HG03135 (cell line): Measurements from ENCODE around the gene WNT1.

ENCODE experiments used
- ATAC-seq: cut with Tn5 transposase; IDR thresholded peaks from one replicate; pipeline ENCODE4 v1.9.1; 2021; ENCODE audit warnings: mild to moderate bottlenecking, moderate library complexity; ENCODE audit not compliant: unreplicated experiment

The WNT1 gene

GRCh38 chr12:48960834-48961233 lies 17.3 kb upstream of the WNT1 start:
- no peak for ATAC-seq

- no peak for ATAC-seq
These were observed 16.8 kb upstream of the WNT1 start for GRCh38 chr12:48961331-48961730.

- no peak for ATAC-seq
These were observed 16.3 kb upstream of the WNT1 start for GRCh38 chr12:48961801-48962200.

GRCh38 chr12:48965298-48965838 lies 12.8 kb upstream of the WNT1 start:
- no peak for ATAC-seq

- ATAC-seq, result no peak
These were observed 11.8 kb upstream of the WNT1 start for GRCh38 chr12:48966177-48966895.

GRCh38 chr12:48967991-48968390 lies 10.1 kb upstream of the WNT1 start:
- ATAC-seq, result no peak

- ATAC-seq, result no peak
These were observed 9.7 kb upstream of the WNT1 start for GRCh38 chr12:48968467-48968866.

GRCh38 chr12:48969160-48969771 lies 8.9 kb upstream of the WNT1 start:
- no peak for ATAC-seq

GRCh38 chr12:48969833-48970701 lies 8.1 kb upstream of the WNT1 start:
- no peak for ATAC-seq

- ATAC-seq, result no peak
These were observed 7.3 kb upstream of the WNT1 start for GRCh38 chr12:48970702-48971334.

GRCh38 chr12:48972213-48972951 lies 5.7 kb upstream of the WNT1 start:
- no peak for ATAC-seq

- no peak for ATAC-seq
These were observed 5.1 kb upstream of the WNT1 start for GRCh38 chr12:48972952-48973483.

- ATAC-seq, result no peak
These were observed 4.6 kb upstream of the WNT1 start for GRCh38 chr12:48973531-48973930.

- ATAC-seq, result no peak
These were observed 4.0 kb upstream of the WNT1 start for GRCh38 chr12:48973941-48974673.

- ATAC-seq, result peak; percentile 52
These were observed 536 bp upstream of the WNT1 start for GRCh38 chr12:48977290-48978281.

GRCh38 chr12:48978741-48979601 lies 849 bp downstream of the WNT1 start:
- ATAC-seq, result no peak
